22Rv1 (cell line): ENCODE results near the gene TREML4.

ENCODE experiments used
- ZFX ChIP-seq: fragments of 450-650 bp; IDR thresholded peaks from 2 replicates; pipeline ENCODE4 v1.6.1; 2017; ENCODE audit warnings: antibody characterized with exemption, borderline replicate concordance
- TF ChIP-seq, protein P1 (sequence below): fragments of 450-650 bp; IDR thresholded peaks from 2 replicates; pipeline ENCODE4 v1.5.1; 2017; ENCODE audit warnings: mild to moderate bottlenecking

DNA sequence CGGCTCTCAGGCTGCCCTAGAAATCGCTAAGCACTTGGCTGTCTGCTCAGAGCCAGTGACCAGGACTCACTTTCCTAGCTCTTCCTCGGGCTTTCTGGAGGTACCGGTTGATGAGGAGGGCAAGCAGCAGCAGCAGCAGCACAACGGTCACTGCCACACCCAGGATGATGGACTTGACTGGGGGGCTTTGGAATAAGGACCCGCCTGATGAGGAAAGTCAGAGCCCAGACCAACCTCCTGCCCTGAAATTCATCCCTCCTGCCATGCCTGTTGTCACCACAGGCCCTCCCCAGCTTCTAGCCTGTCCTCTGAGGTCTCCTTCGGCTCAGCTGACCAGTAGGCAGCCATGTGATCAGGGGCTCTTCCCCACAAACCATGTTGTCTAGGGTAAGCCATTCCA lies 43.4 kb upstream of the TREML4 start:
- TF ChIP-seq, protein P1, sequence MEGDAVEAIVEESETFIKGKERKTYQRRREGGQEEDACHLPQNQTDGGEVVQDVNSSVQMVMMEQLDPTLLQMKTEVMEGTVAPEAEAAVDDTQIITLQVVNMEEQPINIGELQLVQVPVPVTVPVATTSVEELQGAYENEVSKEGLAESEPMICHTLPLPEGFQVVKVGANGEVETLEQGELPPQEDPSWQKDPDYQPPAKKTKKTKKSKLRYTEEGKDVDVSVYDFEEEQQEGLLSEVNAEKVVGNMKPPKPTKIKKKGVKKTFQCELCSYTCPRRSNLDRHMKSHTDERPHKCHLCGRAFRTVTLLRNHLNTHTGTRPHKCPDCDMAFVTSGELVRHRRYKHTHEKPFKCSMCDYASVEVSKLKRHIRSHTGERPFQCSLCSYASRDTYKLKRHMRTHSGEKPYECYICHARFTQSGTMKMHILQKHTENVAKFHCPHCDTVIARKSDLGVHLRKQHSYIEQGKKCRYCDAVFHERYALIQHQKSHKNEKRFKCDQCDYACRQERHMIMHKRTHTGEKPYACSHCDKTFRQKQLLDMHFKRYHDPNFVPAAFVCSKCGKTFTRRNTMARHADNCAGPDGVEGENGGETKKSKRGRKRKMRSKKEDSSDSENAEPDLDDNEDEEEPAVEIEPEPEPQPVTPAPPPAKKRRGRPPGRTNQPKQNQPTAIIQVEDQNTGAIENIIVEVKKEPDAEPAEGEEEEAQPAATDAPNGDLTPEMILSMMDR, result no peak
- no peak for TF ChIP-seq ZFX
